GM18873 (cell line): ENCODE measurements around the gene MTMR12.

Source experiments
- ATAC-seq: cut with Tn5 transposase; IDR thresholded peaks from one replicate; pipeline ENCODE4 v1.9.1; 2021; ENCODE audit warnings: mild to moderate bottlenecking, moderate library complexity, moderate number of reproducible peaks; ENCODE audit not compliant: unreplicated experiment, low FRiP score

Gene MTMR12

GRCh38 chr5:32279786-32280185, 33.0 kb downstream of the MTMR12 start:
- ATAC-seq: no peak

GRCh38 chr5:32279223-32279622, 33.5 kb downstream of the MTMR12 start:
- no peak for ATAC-seq

GRCh38 chr5:32278406-32278805, 34.3 kb downstream of the MTMR12 start:
- no peak for ATAC-seq

- ATAC-seq: peak; percentile 36
Measured at GRCh38 chr5:32277798-32278197, 34.9 kb downstream of the MTMR12 start.

- no peak for ATAC-seq
Measured at GRCh38 chr5:32276173-32276853, 36.4 kb downstream of the MTMR12 start.

GRCh38 chr5:32275396-32275741, 37.4 kb downstream of the MTMR12 start:
- ATAC-seq: no peak

GRCh38 chr5:32274548-32275395, 38.0 kb downstream of the MTMR12 start:
- no peak for ATAC-seq

GRCh38 chr5:32273821-32274220, 38.9 kb downstream of the MTMR12 start:
- ATAC-seq: no peak

- no peak for ATAC-seq
Measured at GRCh38 chr5:32272746-32273145, 40.0 kb downstream of the MTMR12 start.

- ATAC-seq: no peak
Measured at GRCh38 chr5:32270946-32271345, 41.8 kb downstream of the MTMR12 start.

- ATAC-seq: no peak
Measured at GRCh38 chr5:32270178-32270577, 42.6 kb downstream of the MTMR12 start.

- no peak for ATAC-seq
Measured at GRCh38 chr5:32265902-32266301, 46.8 kb downstream of the MTMR12 start.

GRCh38 chr5:32264957-32265572, 47.7 kb downstream of the MTMR12 start:
- no peak for ATAC-seq

- ATAC-seq: no peak
Measured at GRCh38 chr5:32263684-32264083, 49.1 kb downstream of the MTMR12 start.

- ATAC-seq: peak; percentile 70
Measured at GRCh38 chr5:32261198-32261597, 51.5 kb downstream of the MTMR12 start.

GRCh38 chr5:32259033-32259432, 53.7 kb downstream of the MTMR12 start:
- ATAC-seq: no peak

GRCh38 chr5:32258424-32258823, 54.3 kb downstream of the MTMR12 start:
- ATAC-seq: no peak

GRCh38 chr5:32255540-32255900, 57.2 kb downstream of the MTMR12 start:
- ATAC-seq: no peak

- no peak for ATAC-seq
Measured at GRCh38 chr5:32254881-32255539, 57.7 kb downstream of the MTMR12 start.

- no peak for ATAC-seq
Measured at GRCh38 chr5:32251871-32252458, 60.8 kb downstream of the MTMR12 start.

GRCh38 chr5:32249668-32250067, 63.1 kb downstream of the MTMR12 start:
- no peak for ATAC-seq
